ENCODE measurements around the gene GEMIN4. TPM values are rescaled to one million over a fixed set of nuclear protein-coding genes. Genes with fewer than 3 reads are reported as not detected.
A peak's percentile ranks its signal among the peaks of the same experiment; 100 is the strongest.
"Not testable (repeated sequence)": the region's sequence is repeated elsewhere in the genome, so short reads cannot be mapped to it uniquely, and the experiment has no call there.

The GEMIN4 gene
- total RNA-seq, 1 donor from 2014 or later, result 37.3 TPM

GRCh38 chr17:773467-774312 lies 21.6 kb upstream of the GEMIN4 start:
- H3K27me3 Mint-ChIP-seq (ENCODE audit: low read depth), result no peaks in the 10 kb centered on the region
- peak overlapping the region; percentile 89 for H3K27ac Mint-ChIP-seq (ENCODE audit: unreplicated experiment)
- TF ChIP-seq CTCF (conservative IDR thresholded peaks at IDR 0.05), result no peak
- peaks cover 22% of the 10 kb centered on the region for H3K36me3 Mint-ChIP-seq (ENCODE audit: low read depth)
- no peaks in the 10 kb centered on the region for H3K9me3 Mint-ChIP-seq
- H3K4me3 Mint-ChIP-seq, result peak overlapping the region; percentile 72
- peaks cover 33% of the 10 kb centered on the region for H3K4me1 Mint-ChIP-seq
- no peak for DNase-seq (ENCODE audit: low read depth, low spot score)

GRCh38 chr17:773016-773415 lies 21.0 kb upstream of the GEMIN4 start:
- H3K4me3 Mint-ChIP-seq, result peak overlapping the region; percentile 56
- no peaks in the 10 kb centered on the region for H3K9me3 Mint-ChIP-seq
- TF ChIP-seq CTCF (conservative IDR thresholded peaks at IDR 0.05), result no peak
- H3K27ac Mint-ChIP-seq (ENCODE audit: unreplicated experiment), result peak overlapping the region; percentile 95
- H3K27me3 Mint-ChIP-seq (ENCODE audit: low read depth), result no peaks in the 10 kb centered on the region
- peaks cover 33% of the 10 kb centered on the region for H3K4me1 Mint-ChIP-seq
- DNase-seq (ENCODE audit: low read depth, low spot score), result no peak
- peaks cover 24% of the 10 kb centered on the region for H3K36me3 Mint-ChIP-seq (ENCODE audit: low read depth)

GRCh38 chr17:767076-767475 lies 15.0 kb upstream of the GEMIN4 start:
- no peak for TF ChIP-seq CTCF (conservative IDR thresholded peaks at IDR 0.05)
- Mint-ChIP-seq H3K27ac (ENCODE audit: unreplicated experiment) (no peak overlapping the region), H3K9me3 (no peaks in the 10 kb centered on the region), H3K4me1 (peaks cover 1% of the 10 kb centered on the region), H3K36me3 (ENCODE audit: low read depth) (peaks cover 29% of the 10 kb centered on the region), H3K4me3 (no peak overlapping the region), H3K27me3 (ENCODE audit: low read depth) (no peaks in the 10 kb centered on the region)
- DNase-seq (ENCODE audit: low read depth, low spot score), result no peak

- Mint-ChIP-seq H3K27me3 (ENCODE audit: low read depth) (no peaks in the 10 kb centered on the region), H3K9me3 (no peaks in the 10 kb centered on the region), H3K36me3 (ENCODE audit: low read depth) (peaks cover 39% of the 10 kb centered on the region), H3K4me1 (peaks cover 15% of the 10 kb centered on the region), H3K4me3 (peak overlapping the region; percentile 35), H3K27ac (ENCODE audit: unreplicated experiment) (no peak overlapping the region)
- DNase-seq (ENCODE audit: low read depth, low spot score), result no peak
- no peak for TF ChIP-seq CTCF (conservative IDR thresholded peaks at IDR 0.05)
Observed at GRCh38 chr17:760371-760770, 8.3 kb upstream of the GEMIN4 start.

- no peak overlapping the region for H3K4me3 Mint-ChIP-seq
- peaks cover 36% of the 10 kb centered on the region for H3K36me3 Mint-ChIP-seq (ENCODE audit: low read depth)
- TF ChIP-seq CTCF (conservative IDR thresholded peaks at IDR 0.05), result no peak
- H3K27me3 Mint-ChIP-seq (ENCODE audit: low read depth), result no peaks in the 10 kb centered on the region
- no peak for DNase-seq (ENCODE audit: low read depth, low spot score)
- H3K4me1 Mint-ChIP-seq, result peaks cover 15% of the 10 kb centered on the region
- H3K9me3 Mint-ChIP-seq, result no peaks in the 10 kb centered on the region
- H3K27ac Mint-ChIP-seq (ENCODE audit: unreplicated experiment), result no peak overlapping the region
Observed at GRCh38 chr17:759964-760363, 7.9 kb upstream of the GEMIN4 start.

- H3K27me3 Mint-ChIP-seq (ENCODE audit: low read depth); DNase-seq (ENCODE audit: low read depth, low spot score); H3K9me3 Mint-ChIP-seq: not testable (repeated sequence)
- Mint-ChIP-seq H3K4me3 (peak overlapping the region; percentile 65), H3K36me3 (ENCODE audit: low read depth) (peaks cover 28% of the 10 kb centered on the region), H3K4me1 (peaks cover 38% of the 10 kb centered on the region), H3K27ac (ENCODE audit: unreplicated experiment) (peak overlapping the region; percentile 75)
Observed at GRCh38 chr17:756010-756567, 4.0 kb upstream of the GEMIN4 start.

- H3K4me3 Mint-ChIP-seq, result peak overlapping the region; percentile 65
Observed at GRCh38 chr17:755319-755961, 3.4 kb upstream of the GEMIN4 start.

More at GRCh38 chr17:755319-755961, 3.4 kb upstream of the GEMIN4 start:
- not testable (repeated sequence) for DNase-seq (ENCODE audit: low read depth, low spot score); H3K9me3 Mint-ChIP-seq; H3K27me3 Mint-ChIP-seq (ENCODE audit: low read depth)
- Mint-ChIP-seq H3K27ac (ENCODE audit: unreplicated experiment) (peak overlapping the region; percentile 75), H3K4me1 (peaks cover 45% of the 10 kb centered on the region), H3K36me3 (ENCODE audit: low read depth) (peaks cover 27% of the 10 kb centered on the region)
